Gastrocnemius medialis (tissue), 4 donors: ENCODE data around the gene EP400.
"Not testable (repeated sequence)": the region's sequence is repeated elsewhere in the genome, so short reads cannot be mapped to it uniquely, and the experiment has no call there.

Experiments used
- CTCF ChIP-seq, 5 experiments: fragments of 450-650 bp in 3 of 5; fragments of 200-600 bp in 2 of 5; sonication (generic) in 2 of 5; IDR thresholded peaks in 4 of 5; conservative IDR thresholded peaks in 1 of 5; 1 replicate in 4 of 5; 2 replicates in 1 of 5; pipeline ENCODE4 v1.5.1; 2016 to 2019; ENCODE audit warnings: antibody characterized with exemption in 5 of 5, mild to moderate bottlenecking in 3 of 5, moderate library complexity in 3 of 5
- POLR2A ChIP-seq, 2 donors: fragments of 450-650 bp; IDR thresholded peaks; one replicate each; pipeline ENCODE4 v1.6.1; 2017; ENCODE audit warnings: antibody characterized with exemption in 2 of 2, mild to moderate bottlenecking in 2 of 2, moderate library complexity in 2 of 2

DNA sequence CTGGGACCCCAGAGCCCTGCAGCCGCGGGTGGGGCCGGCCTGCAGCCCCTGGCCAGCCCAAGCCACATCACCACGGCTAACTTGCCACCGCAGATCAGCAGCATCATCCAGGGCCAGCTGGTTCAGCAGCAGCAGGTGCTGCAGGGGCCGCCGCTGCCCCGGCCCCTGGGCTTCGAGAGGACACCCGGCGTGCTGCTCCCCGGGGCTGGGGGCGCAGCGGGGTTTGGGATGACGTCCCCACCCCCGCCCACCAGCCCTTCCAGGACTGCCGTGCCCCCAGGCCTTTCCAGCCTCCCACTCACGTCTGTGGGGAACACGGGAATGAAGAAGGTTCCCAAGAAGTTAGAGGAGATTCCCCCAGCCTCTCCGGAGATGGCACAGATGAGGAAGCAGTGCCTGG is 11.6 kb downstream of the EP400 start:
- not testable (repeated sequence) for TF ChIP-seq CTCF (IDR thresholded peaks at IDR 0.05 in 4 of 5, conservative IDR thresholded peaks at IDR 0.05 in 1 of 5); POLR2A (IDR thresholded peaks at IDR 0.05)
